Measurements from ENCODE around the gene PAK6.

DNA sequence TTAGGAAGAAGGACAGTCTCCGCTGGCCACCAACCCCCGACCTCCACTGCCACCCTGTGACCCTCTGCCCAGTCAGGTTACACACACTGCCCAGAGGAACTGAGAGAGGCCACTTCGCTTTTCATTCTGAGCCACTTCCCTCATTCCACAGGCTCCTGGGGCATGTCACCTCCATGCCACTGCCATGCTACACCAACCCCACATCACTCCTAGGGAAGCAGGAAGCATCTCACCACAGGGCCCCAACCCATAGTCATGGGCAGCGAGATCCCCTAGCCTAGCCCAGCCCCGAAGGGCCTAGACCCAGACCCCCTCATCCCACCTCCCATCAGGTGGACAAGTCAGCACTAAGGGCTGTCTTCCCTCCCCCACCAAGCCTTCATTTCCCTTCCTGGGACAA, 67.5 kb downstream of the PAK6 start:
- TF ChIP-seq, protein P1, sequence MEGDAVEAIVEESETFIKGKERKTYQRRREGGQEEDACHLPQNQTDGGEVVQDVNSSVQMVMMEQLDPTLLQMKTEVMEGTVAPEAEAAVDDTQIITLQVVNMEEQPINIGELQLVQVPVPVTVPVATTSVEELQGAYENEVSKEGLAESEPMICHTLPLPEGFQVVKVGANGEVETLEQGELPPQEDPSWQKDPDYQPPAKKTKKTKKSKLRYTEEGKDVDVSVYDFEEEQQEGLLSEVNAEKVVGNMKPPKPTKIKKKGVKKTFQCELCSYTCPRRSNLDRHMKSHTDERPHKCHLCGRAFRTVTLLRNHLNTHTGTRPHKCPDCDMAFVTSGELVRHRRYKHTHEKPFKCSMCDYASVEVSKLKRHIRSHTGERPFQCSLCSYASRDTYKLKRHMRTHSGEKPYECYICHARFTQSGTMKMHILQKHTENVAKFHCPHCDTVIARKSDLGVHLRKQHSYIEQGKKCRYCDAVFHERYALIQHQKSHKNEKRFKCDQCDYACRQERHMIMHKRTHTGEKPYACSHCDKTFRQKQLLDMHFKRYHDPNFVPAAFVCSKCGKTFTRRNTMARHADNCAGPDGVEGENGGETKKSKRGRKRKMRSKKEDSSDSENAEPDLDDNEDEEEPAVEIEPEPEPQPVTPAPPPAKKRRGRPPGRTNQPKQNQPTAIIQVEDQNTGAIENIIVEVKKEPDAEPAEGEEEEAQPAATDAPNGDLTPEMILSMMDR (IDR thresholded peaks at IDR 0.05): no peak
- TF ChIP-seq POLR2A (IDR thresholded peaks at IDR 0.05) (no peak), POLR2AphosphoS5 (IDR thresholded peaks at IDR 0.05) (no peak)

Data from prostate gland (tissue), 2 donors.